ENCODE measurements around the gene BCL11A.
A peak's percentile ranks its signal among the peaks of the same experiment; 100 is the strongest.

BCL11A gene

GRCh38 chr2:60577682-60578283, 24.3 kb upstream of the BCL11A start:
- Mint-ChIP-seq H3K4me3 (no peak overlapping the region), H3K36me3 (ENCODE audit: insufficient read depth) (no peaks in the 10 kb centered on the region), H3K4me1 (no peaks in the 10 kb centered on the region), H3K27ac (ENCODE audit: low read depth) (no peak overlapping the region), H3K9me3 (no peaks in the 10 kb centered on the region), H3K27me3 (peaks cover 57% of the 10 kb centered on the region)
- no peak for DNase-seq (ENCODE audit: low spot score in 2 of 2)
- no peak for ATAC-seq (replicated peaks; ENCODE audit: extremely low read depth, poor library complexity, severe bottlenecking)

- Mint-ChIP-seq H3K27me3 (peaks cover 18% of the 10 kb centered on the region), H3K9me3 (no peaks in the 10 kb centered on the region), H3K27ac (ENCODE audit: low read depth) (no peak overlapping the region), H3K4me3 (no peak overlapping the region), H3K4me1 (no peaks in the 10 kb centered on the region), H3K36me3 (ENCODE audit: insufficient read depth) (no peaks in the 10 kb centered on the region)
- ATAC-seq (replicated peaks; ENCODE audit: extremely low read depth, poor library complexity, severe bottlenecking) (no peak), DNase-seq (ENCODE audit: low spot score in 2 of 2) (no peak)
Observed at GRCh38 chr2:60573251-60573650, 19.8 kb upstream of the BCL11A start.

- Mint-ChIP-seq H3K4me3 (no peak overlapping the region), H3K4me1 (no peaks in the 10 kb centered on the region), H3K9me3 (no peaks in the 10 kb centered on the region), H3K27ac (ENCODE audit: low read depth) (no peak overlapping the region), H3K27me3 (peaks cover 18% of the 10 kb centered on the region), H3K36me3 (ENCODE audit: insufficient read depth) (no peaks in the 10 kb centered on the region)
- no peak for DNase-seq (ENCODE audit: low spot score in 2 of 2)
- ATAC-seq (replicated peaks; ENCODE audit: extremely low read depth, poor library complexity, severe bottlenecking): no peak
Observed at GRCh38 chr2:60570251-60570650, 16.8 kb upstream of the BCL11A start.

- no peak overlapping the region for H3K27ac Mint-ChIP-seq (ENCODE audit: low read depth)
- H3K36me3 Mint-ChIP-seq (ENCODE audit: insufficient read depth): no peaks in the 10 kb centered on the region
- ATAC-seq (replicated peaks; ENCODE audit: extremely low read depth, poor library complexity, severe bottlenecking): no peak
- no peak overlapping the region for H3K4me3 Mint-ChIP-seq
- H3K4me1 Mint-ChIP-seq: no peaks in the 10 kb centered on the region
- H3K27me3 Mint-ChIP-seq: peaks cover 20% of the 10 kb centered on the region
- no peak for DNase-seq (ENCODE audit: low spot score in 2 of 2)
- no peaks in the 10 kb centered on the region for H3K9me3 Mint-ChIP-seq
Observed at GRCh38 chr2:60569680-60570111, 16.2 kb upstream of the BCL11A start.

GRCh38 chr2:60567919-60568768, 14.7 kb upstream of the BCL11A start:
- H3K27me3 Mint-ChIP-seq: peaks cover 17% of the 10 kb centered on the region

GRCh38 chr2:60567096-60567495, 13.6 kb upstream of the BCL11A start:
- ATAC-seq (replicated peaks; ENCODE audit: extremely low read depth, poor library complexity, severe bottlenecking) (no peak), DNase-seq (ENCODE audit: low spot score in 2 of 2) (no peak)
- no peaks in the 10 kb centered on the region for H3K36me3 Mint-ChIP-seq (ENCODE audit: insufficient read depth)
- H3K4me1 Mint-ChIP-seq: no peaks in the 10 kb centered on the region
- H3K27ac Mint-ChIP-seq (ENCODE audit: low read depth): no peak overlapping the region
- H3K4me3 Mint-ChIP-seq: no peak overlapping the region
- H3K27me3 Mint-ChIP-seq: peaks cover 17% of the 10 kb centered on the region
- H3K9me3 Mint-ChIP-seq: no peaks in the 10 kb centered on the region

More at GRCh38 chr2:60567919-60568768, 14.7 kb upstream of the BCL11A start:
- Mint-ChIP-seq H3K27ac (ENCODE audit: low read depth) (no peak overlapping the region), H3K9me3 (no peaks in the 10 kb centered on the region), H3K4me3 (no peak overlapping the region), H3K36me3 (ENCODE audit: insufficient read depth) (no peaks in the 10 kb centered on the region), H3K4me1 (no peaks in the 10 kb centered on the region)
- no peak for DNase-seq (ENCODE audit: low spot score in 2 of 2)
- ATAC-seq (replicated peaks; ENCODE audit: extremely low read depth, poor library complexity, severe bottlenecking): no peak

- ATAC-seq (replicated peaks; ENCODE audit: extremely low read depth, poor library complexity, severe bottlenecking): no peak
- Mint-ChIP-seq H3K36me3 (ENCODE audit: insufficient read depth) (no peaks in the 10 kb centered on the region), H3K9me3 (no peaks in the 10 kb centered on the region), H3K4me1 (no peaks in the 10 kb centered on the region), H3K4me3 (no peak overlapping the region), H3K27ac (ENCODE audit: low read depth) (no peak overlapping the region), H3K27me3 (peaks cover 27% of the 10 kb centered on the region)
- no peak for DNase-seq (ENCODE audit: low spot score in 2 of 2)
Observed at GRCh38 chr2:60565472-60565871, 12.0 kb upstream of the BCL11A start.

GRCh38 chr2:60560734-60561644, 7.5 kb upstream of the BCL11A start:
- DNase-seq (ENCODE audit: low spot score in 2 of 2): no peak
- peaks cover 2% of the 10 kb centered on the region for H3K36me3 Mint-ChIP-seq (ENCODE audit: insufficient read depth)
- no peak for ATAC-seq (replicated peaks; ENCODE audit: extremely low read depth, poor library complexity, severe bottlenecking)
- H3K27ac Mint-ChIP-seq (ENCODE audit: low read depth): no peak overlapping the region
- peaks cover 59% of the 10 kb centered on the region for H3K27me3 Mint-ChIP-seq
- no peaks in the 10 kb centered on the region for H3K9me3 Mint-ChIP-seq
- H3K4me1 Mint-ChIP-seq: peaks cover 6% of the 10 kb centered on the region
- H3K4me3 Mint-ChIP-seq: no peak overlapping the region

- no peak for DNase-seq (ENCODE audit: low spot score in 2 of 2)
- no peak for ATAC-seq (replicated peaks; ENCODE audit: extremely low read depth, poor library complexity, severe bottlenecking)
- H3K27me3 Mint-ChIP-seq: peaks cover 69% of the 10 kb centered on the region
- no peaks in the 10 kb centered on the region for H3K9me3 Mint-ChIP-seq
- H3K4me3 Mint-ChIP-seq: no peak overlapping the region
- H3K27ac Mint-ChIP-seq (ENCODE audit: low read depth): no peak overlapping the region
- H3K4me1 Mint-ChIP-seq: peaks cover 16% of the 10 kb centered on the region
- H3K36me3 Mint-ChIP-seq (ENCODE audit: insufficient read depth): peaks cover 2% of the 10 kb centered on the region
Observed at GRCh38 chr2:60559880-60560279, 6.4 kb upstream of the BCL11A start.

GRCh38 chr2:60558536-60558935, 5.1 kb upstream of the BCL11A start:
- Mint-ChIP-seq H3K36me3 (ENCODE audit: insufficient read depth) (peaks cover 5% of the 10 kb centered on the region), H3K4me1 (peaks cover 19% of the 10 kb centered on the region), H3K4me3 (no peak overlapping the region), H3K27ac (ENCODE audit: low read depth) (no peak overlapping the region), H3K9me3 (no peaks in the 10 kb centered on the region), H3K27me3 (peaks cover 61% of the 10 kb centered on the region)
- ATAC-seq (replicated peaks; ENCODE audit: extremely low read depth, poor library complexity, severe bottlenecking) (no peak), DNase-seq (ENCODE audit: low spot score in 2 of 2) (no peak)

GRCh38 chr2:60557486-60557864, 4.0 kb upstream of the BCL11A start:
- no peak for ATAC-seq (replicated peaks; ENCODE audit: extremely low read depth, poor library complexity, severe bottlenecking)
- peaks cover 67% of the 10 kb centered on the region for H3K27me3 Mint-ChIP-seq
- no peak for DNase-seq (ENCODE audit: low spot score in 2 of 2)
- H3K4me3 Mint-ChIP-seq: peak overlapping the region; percentile 29
- H3K36me3 Mint-ChIP-seq (ENCODE audit: insufficient read depth): peaks cover 8% of the 10 kb centered on the region
- no peak overlapping the region for H3K27ac Mint-ChIP-seq (ENCODE audit: low read depth)
- H3K4me1 Mint-ChIP-seq: peaks cover 23% of the 10 kb centered on the region
- H3K9me3 Mint-ChIP-seq: no peaks in the 10 kb centered on the region

- ATAC-seq (replicated peaks; ENCODE audit: extremely low read depth, poor library complexity, severe bottlenecking) (no peak), DNase-seq (ENCODE audit: low spot score in 2 of 2) (no peak)
- peaks cover 8% of the 10 kb centered on the region for H3K36me3 Mint-ChIP-seq (ENCODE audit: insufficient read depth)
- no peaks in the 10 kb centered on the region for H3K9me3 Mint-ChIP-seq
- no peak overlapping the region for H3K27ac Mint-ChIP-seq (ENCODE audit: low read depth)
- H3K27me3 Mint-ChIP-seq: peaks cover 67% of the 10 kb centered on the region
- H3K4me1 Mint-ChIP-seq: peaks cover 27% of the 10 kb centered on the region
- peak overlapping the region; percentile 29 for H3K4me3 Mint-ChIP-seq
Observed at GRCh38 chr2:60556576-60557485, 3.4 kb upstream of the BCL11A start.
